Activated naive CD4-positive, alpha-beta T cell treated with anti-CD3 and anti-CD28 coated beads for 36 hours (primary cell): ENCODE results near the gene TALDO1. TPM values are rescaled to one million over a fixed set of nuclear protein-coding genes. Genes with fewer than 3 reads are reported as not detected.

ENCODE experiments used
- CTCF ChIA-PET: fragments of 350-600 bp; sonication (Branson Sonifier 250); formaldehyde crosslinking; loops from one replicate; lab custom pipeline; 2021; ENCODE audit warnings: antibody characterized with exemption; lab: Charles Lee
- DNase-seq: peaks from one replicate; pipeline ENCODE4 v3.0.0-alpha.2; 2020
- H3K27ac Mint-ChIP-seq: one replicate; pipeline ENCODE4 v1.8.0; 2021; ENCODE audit warnings: mild to moderate bottlenecking, mixed read lengths
- H3K27me3 Mint-ChIP-seq: one replicate; pipeline ENCODE4 v1.8.0; 2021; ENCODE audit warnings: low read depth, mixed read lengths
- H3K36me3 Mint-ChIP-seq: one replicate; pipeline ENCODE4 v1.8.0; 2021; ENCODE audit warnings: low read depth, mixed read lengths
- H3K4me1 Mint-ChIP-seq: one replicate; pipeline ENCODE4 v1.8.0; 2021; ENCODE audit warnings: low read depth, mixed read lengths
- H3K4me3 Mint-ChIP-seq: one replicate; pipeline ENCODE4 v1.8.0; 2021; ENCODE audit warnings: mild to moderate bottlenecking, moderate library complexity, mixed read lengths
- H3K9me3 Mint-ChIP-seq: one replicate; pipeline ENCODE4 v1.8.0; 2021; ENCODE audit warnings: mixed read lengths
- intact Hi-C: fragments of 100-400 bp; cut with micrococcal nuclease; formaldehyde crosslinking; loops from one replicate; pipeline ENCODE4 v1.15.1; 2023
- total RNA-seq, 2 experiments: library from RNA; stranded (reverse); gene quantifications; one replicate each; pipeline ENCODE4 v1.2.3, GENCODE V29; 2021

The TALDO1 gene
- total RNA-seq, 2 experiments from 2014 or later = 327 to 360 TPM

DNA sequence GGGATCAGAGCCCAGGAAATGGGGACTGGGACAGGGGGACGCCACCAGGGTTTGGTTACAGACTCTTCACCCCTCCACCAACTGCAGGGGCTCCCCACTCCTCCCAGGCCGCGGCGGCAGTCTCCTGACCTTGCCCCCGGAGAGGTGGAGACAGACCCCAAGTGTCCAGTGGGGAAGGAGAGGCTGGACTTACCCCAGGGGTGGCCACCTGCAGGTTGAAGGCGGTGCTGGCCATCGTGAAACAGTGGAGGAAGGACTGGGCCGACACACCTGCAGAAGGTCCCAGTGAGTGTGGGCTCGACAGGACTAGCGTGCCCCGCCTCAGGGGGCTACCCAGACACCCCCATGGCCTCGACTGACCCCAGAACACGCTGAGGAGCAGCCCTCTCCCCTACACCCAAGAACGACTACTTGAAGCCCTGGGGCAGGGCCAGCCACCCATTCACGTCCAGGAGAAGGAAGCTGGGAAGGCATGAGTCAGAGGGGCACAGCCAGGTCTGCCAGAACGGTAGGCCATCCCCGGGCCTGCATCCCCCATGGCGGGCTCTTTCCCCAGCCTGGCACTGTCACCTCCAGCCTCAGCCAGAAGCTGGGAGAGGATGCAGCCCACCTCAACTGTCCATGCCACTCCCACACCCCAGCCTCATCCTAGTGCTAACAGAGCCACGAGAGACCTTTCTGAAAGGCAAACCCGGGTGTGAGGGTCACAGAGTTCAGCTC is 27.8 kb downstream of the TALDO1 start:
- Mint-ChIP-seq H3K4me1 (peaks cover 24% of the 10 kb centered on the region), H3K27ac (no peak overlapping the region), H3K4me3 (peak overlapping the region; percentile 61), H3K9me3 (no peaks in the 10 kb centered on the region), H3K36me3 (peaks cover 9% of the 10 kb centered on the region), H3K27me3 (no peaks in the 10 kb centered on the region)
- intact Hi-C loops = no loop called here
- no peak for DNase-seq
- CTCF ChIA-PET = interaction anchor here (0.9 kb wide), 1 partner anchor 187 kb away, joined by 3 read pairs; no protein-coding TSS in a partner anchor

DNA sequence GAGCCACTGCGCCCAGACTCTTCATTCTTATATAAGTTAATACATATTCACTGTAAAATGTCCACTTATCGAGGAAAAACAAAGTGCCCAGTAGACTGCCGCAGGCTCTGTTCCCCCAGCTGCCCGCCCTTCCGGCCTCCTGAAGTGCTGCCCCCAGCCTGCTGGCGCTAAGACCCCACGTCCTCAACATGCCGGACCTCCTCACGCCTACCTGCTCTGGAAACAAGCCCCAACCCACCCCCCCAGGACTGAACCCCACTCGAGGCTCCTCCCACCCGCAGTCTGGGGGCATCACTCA is 28.9 kb downstream of the TALDO1 start:
- CTCF ChIA-PET = interaction anchor here (1.3 to 1.5 kb wide), 2 partner anchors 11 to 50 kb away, joined by 3 to 6 read pairs; no protein-coding TSS in a partner anchor
- H3K9me3 Mint-ChIP-seq = no peaks in the 10 kb centered on the region
- no peak for DNase-seq
- H3K27ac Mint-ChIP-seq = peak overlapping the region; percentile 74
- H3K4me1 Mint-ChIP-seq = peaks cover 30% of the 10 kb centered on the region
- peak overlapping the region; percentile 87 for H3K4me3 Mint-ChIP-seq
- intact Hi-C loops = loop anchor here (2.0 kb wide), 2 partner anchors 29 to 67 kb away; partner anchors contain the start of genes POLR2L, TALDO1 and TSPAN4
- peaks cover 9% of the 10 kb centered on the region for H3K36me3 Mint-ChIP-seq
- H3K27me3 Mint-ChIP-seq = no peaks in the 10 kb centered on the region

DNA sequence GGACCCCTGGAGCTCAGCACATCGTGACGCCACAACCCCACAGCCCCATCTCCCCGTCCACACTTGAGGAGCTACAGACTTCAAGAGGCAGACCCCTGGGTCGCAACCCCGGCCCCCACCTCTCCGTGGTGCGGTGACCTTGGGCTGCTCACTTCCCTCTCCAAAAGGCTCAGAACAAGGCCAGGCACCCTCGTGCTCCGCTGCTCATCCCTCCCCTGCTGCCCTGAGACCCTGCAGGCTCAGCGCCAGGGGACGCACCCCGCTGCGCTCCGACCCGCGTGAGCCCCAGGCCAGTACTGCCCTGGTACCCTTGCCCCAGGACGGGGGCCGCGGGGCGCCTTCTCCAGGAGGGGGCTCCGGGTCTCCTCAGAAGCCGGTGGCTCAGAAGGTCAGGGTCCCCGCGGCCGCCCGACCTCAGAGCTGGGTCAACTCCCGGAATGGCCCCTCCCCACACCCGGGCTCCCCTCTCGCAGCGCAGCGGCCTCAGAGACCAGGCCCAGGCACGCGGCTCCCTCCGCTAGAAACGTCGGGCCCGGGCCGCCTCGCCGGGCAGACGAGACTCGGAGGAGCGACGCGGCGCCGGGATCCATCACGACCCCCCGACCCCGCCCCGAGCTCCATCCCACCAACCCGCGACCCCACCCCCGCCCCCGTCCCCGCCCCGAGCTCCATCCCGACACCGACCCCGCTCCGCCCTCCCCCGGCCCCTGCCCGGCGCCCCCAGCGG is 29.5 kb downstream of the TALDO1 start:
- H3K27me3 Mint-ChIP-seq = no peaks in the 10 kb centered on the region
- intact Hi-C loops = loop anchor here (1.0 to 2.0 kb wide), 3 partner anchors 20 to 66 kb away; partner anchors contain the start of genes POLR2L, TALDO1 and TSPAN4
- no peaks in the 10 kb centered on the region for H3K9me3 Mint-ChIP-seq
- CTCF ChIA-PET = interaction anchor here (1.3 to 1.5 kb wide), 3 partner anchors 11 to 51 kb away, joined by 3 to 6 read pairs (median 3); no protein-coding TSS in a partner anchor
- H3K36me3 Mint-ChIP-seq = peaks cover 9% of the 10 kb centered on the region
- no peak for DNase-seq
- peaks cover 30% of the 10 kb centered on the region for H3K4me1 Mint-ChIP-seq
- peak overlapping the region; percentile 87 for H3K4me3 Mint-ChIP-seq
- H3K27ac Mint-ChIP-seq = peak overlapping the region; percentile 74

DNA sequence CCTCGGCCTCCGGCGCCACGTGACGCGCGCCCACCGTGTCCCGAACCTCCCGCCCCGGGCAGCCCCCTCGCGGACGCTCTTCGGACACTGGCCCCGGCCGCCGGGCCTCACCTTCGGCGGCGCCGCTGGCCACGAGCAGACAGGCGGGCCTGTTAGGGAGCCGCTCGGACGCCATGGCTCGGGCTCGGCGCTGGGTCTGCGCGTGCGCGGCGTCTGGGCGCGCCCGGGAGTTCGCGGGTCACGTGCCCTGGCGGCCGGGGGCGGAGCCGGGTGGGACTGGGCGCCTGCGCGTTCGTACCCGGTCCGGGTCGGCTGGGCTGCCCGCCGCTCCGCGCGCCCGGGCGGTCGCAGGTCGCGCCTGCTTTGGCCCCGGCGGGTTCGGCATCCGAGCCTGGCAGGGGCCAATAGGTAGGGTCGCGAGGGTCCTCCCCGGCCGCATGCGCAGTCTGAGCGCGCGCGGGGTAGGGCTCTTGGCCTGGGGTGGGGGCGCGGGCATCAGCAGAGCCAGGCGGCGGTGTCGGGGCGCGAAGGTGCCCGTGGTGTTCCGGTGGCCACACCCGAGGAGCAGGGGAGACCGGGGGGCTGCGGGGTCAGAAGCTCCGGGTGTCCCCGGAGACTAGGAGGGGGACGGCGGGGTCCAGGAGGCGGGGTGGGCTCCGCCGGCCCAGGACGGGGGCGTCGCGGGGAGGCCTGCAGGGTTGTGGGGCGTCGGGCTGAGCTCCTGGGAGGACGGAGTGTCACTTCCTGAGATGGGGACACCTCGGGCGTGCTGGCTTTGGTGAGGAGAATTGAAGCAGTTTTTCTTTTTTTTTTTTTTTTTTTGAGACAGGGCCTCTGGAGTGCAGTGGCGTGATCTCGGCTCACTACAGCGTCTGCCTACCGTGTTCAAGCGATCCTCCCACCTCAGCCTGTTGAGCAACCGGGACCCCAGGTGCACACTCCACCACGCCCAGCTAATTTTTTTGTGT is 30.3 kb downstream of the TALDO1 start, which contains the start of gene GATD1:
TSS of gene GATD1 (minus strand) at position 200 of the 968 bp plus-strand sequence. CDS start at position 175, 25 bp downstream.
- Mint-ChIP-seq H3K9me3 (no peaks in the 10 kb centered on the region), H3K4me3 (peak within 1 kb of the TSS; percentile 87), H3K36me3 (peaks cover 9% of the 10 kb centered on the region), H3K27ac (peak within 1 kb of the TSS; percentile 74), H3K27me3 (no peaks in the 10 kb centered on the region), H3K4me1 (peaks cover 30% of the 10 kb centered on the region)
- peak; percentile 93 for DNase-seq
- CTCF ChIA-PET = interaction anchor here (1.3 to 1.4 kb wide), 2 partner anchors 12 to 19 kb away, joined by 3 to 6 read pairs; no protein-coding TSS in a partner anchor
- intact Hi-C loops = loop anchor here (1.0 to 2.0 kb wide), 3 partner anchors 19 to 65 kb away; partner anchors contain the start of genes POLR2L, TALDO1 and TSPAN4

DNA sequence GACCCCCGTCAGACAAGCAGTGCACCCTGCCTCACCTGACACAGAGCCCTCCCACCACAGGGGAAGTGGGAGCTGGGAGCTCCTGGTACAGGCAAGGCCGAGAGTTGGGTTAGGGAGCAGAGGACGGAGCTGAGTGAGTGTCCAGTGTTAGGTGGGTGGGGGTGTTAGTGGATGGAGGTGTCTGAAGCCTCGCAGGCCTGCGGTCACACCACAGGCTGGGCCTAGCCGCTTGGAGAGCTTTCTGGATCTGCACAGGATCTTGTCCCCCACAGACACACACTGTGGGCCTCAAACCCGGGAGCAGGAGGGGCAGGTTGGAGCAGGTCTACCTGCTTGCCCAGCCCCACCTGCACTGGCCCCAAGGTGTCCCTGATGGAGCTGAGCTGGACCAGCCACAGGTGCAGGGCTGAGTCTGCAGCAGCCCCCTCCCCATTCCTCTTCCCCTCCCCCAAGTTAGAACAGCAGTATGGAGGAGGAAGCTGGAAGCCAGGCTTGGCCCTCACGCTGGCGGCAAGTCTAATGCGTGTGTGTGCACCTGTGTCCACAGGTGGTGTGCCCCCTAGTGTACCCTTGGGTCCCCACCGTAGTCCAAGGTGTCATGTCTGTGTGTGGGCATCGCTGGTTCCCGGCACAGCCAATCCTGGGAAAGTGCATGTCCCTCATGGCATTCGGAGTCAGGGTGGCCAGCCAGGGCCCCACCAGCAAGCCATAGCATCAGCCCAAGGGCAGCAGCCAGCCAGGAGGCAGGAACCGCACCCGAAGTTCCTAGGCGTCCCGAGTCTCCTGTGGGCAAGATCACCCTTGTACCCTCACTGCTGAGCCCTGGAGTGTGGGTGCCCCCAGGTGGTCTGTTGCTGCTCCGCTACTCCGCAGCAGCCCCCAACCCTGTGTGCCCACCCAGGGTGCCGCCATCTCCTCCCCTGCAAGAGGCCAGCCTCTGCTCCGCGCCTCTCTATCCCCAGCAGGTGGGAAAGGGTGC is 32.0 kb downstream of the TALDO1 start:
- no peak overlapping the region for H3K27ac Mint-ChIP-seq
- H3K36me3 Mint-ChIP-seq = peaks cover 9% of the 10 kb centered on the region
- no peak for DNase-seq
- H3K4me3 Mint-ChIP-seq = peak overlapping the region; percentile 27
- peaks cover 29% of the 10 kb centered on the region for H3K4me1 Mint-ChIP-seq
- CTCF ChIA-PET = no interaction called here
- no peaks in the 10 kb centered on the region for H3K27me3 Mint-ChIP-seq
- intact Hi-C loops = no loop called here
- H3K9me3 Mint-ChIP-seq = no peaks in the 10 kb centered on the region

DNA sequence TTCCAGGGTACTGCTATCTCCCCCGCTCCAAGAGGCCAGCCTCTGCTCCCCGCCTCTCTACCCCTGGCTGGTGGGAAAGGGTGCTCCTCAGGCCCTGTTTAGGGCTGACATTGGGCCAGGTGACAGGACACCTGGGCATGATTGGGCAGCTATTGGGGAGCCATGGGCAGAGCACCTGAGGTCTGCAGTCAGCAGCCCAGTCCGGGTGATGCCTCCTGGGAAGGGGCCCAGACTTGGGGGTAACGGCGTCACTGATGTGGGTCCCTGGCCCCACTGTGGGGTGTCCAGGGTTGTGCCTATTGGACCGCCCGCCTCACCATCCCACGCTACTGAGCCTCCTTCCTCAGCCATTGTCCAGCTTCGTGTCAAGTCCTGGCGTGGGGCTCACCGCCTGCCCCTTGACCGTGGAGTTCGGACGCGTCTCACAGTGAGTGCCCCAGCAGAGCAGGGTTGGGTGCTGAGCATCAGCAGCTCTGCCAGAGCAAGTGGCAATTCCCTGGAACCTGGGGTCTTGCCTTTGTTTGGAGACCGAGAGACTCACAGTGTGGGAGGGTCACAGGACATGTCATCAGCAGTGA is 32.8 kb downstream of the TALDO1 start:
- no peaks in the 10 kb centered on the region for H3K27me3 Mint-ChIP-seq

DNA sequence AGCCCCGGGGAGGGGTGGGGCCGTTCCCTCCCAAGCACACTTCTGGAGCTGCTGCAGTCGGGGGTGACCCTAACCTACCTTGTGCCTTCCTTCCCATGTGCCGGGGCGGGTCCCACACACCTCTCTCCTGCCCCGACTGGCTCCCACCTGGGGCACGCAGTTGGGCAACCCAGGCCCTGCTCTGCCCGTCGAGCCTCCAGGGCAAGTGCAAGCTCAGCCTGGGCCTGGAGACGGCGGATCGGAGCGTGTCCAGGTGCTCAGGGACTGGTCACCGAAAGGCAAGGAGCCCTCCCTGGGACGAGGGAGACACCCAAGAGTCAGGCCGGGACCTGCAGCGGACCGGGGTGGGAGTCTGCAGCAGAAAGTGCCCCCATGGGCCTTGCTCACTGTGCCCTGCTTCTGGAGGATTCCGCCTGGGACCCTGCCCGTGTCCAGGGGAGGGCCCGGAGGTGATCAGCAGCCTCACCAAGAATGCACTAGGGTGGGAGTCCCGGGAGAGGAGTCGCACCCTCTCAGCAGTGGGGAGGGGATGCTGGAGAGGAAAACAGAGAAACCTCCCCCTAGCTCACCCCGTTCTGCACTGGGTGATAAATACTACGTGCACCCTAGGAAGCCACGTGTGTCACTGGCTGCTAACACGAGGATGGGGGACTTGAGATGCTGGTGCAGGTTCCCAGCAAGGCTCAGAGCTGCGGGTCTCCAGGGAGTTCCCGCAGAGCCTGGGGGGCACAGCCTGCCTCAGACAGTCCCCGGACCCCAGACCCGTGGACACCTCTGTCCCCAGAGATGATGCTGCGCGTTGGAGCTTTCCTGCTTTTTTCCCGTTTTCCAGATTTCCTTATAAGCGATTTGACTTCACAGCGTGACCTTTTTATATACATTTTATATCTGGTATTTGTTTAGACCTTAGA is 35.3 kb downstream of the TALDO1 start:
- intact Hi-C loops = no loop called here
- CTCF ChIA-PET = no interaction called here
- Mint-ChIP-seq H3K4me3 (no peak overlapping the region), H3K4me1 (peaks cover 12% of the 10 kb centered on the region), H3K27ac (no peak overlapping the region), H3K27me3 (no peaks in the 10 kb centered on the region), H3K9me3 (no peaks in the 10 kb centered on the region), H3K36me3 (peaks cover 6% of the 10 kb centered on the region)
- DNase-seq = no peak

More for the DNA sequence above, 32.8 kb downstream of the TALDO1 start:
- peak overlapping the region; percentile 8 for H3K4me3 Mint-ChIP-seq
- DNase-seq = no peak
- no peak overlapping the region for H3K27ac Mint-ChIP-seq
- H3K9me3 Mint-ChIP-seq = no peaks in the 10 kb centered on the region
- H3K36me3 Mint-ChIP-seq = peaks cover 9% of the 10 kb centered on the region
- intact Hi-C loops = no loop called here
- peaks cover 25% of the 10 kb centered on the region for H3K4me1 Mint-ChIP-seq
- CTCF ChIA-PET = no interaction called here

DNA sequence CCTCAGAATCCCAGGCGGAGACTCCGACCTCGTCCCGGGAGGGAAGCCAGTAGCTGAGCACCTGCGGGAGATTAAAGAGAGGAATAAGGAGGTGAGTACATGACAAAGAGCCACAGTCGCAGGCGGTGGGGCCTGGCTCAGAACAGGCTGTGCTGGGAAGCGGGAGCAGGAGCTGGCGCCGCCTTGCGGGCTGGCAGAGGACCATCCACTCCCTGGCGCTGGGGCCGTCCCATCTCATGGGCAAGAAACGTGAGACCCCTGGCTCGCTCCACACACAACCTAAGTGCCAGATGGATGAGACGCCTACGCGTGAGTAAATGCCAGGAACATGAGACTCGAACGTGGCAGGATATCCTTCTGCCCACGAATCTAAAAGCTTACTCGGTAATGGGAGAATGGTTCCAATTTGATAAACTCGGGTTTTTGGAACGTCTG is 36.3 kb downstream of the TALDO1 start:
- Mint-ChIP-seq H3K27me3 (no peaks in the 10 kb centered on the region), H3K9me3 (no peaks in the 10 kb centered on the region), H3K27ac (no peak overlapping the region), H3K36me3 (peaks cover 6% of the 10 kb centered on the region), H3K4me3 (no peak overlapping the region), H3K4me1 (peaks cover 12% of the 10 kb centered on the region)
- CTCF ChIA-PET = no interaction called here
- intact Hi-C loops = no loop called here
- no peak for DNase-seq

DNA sequence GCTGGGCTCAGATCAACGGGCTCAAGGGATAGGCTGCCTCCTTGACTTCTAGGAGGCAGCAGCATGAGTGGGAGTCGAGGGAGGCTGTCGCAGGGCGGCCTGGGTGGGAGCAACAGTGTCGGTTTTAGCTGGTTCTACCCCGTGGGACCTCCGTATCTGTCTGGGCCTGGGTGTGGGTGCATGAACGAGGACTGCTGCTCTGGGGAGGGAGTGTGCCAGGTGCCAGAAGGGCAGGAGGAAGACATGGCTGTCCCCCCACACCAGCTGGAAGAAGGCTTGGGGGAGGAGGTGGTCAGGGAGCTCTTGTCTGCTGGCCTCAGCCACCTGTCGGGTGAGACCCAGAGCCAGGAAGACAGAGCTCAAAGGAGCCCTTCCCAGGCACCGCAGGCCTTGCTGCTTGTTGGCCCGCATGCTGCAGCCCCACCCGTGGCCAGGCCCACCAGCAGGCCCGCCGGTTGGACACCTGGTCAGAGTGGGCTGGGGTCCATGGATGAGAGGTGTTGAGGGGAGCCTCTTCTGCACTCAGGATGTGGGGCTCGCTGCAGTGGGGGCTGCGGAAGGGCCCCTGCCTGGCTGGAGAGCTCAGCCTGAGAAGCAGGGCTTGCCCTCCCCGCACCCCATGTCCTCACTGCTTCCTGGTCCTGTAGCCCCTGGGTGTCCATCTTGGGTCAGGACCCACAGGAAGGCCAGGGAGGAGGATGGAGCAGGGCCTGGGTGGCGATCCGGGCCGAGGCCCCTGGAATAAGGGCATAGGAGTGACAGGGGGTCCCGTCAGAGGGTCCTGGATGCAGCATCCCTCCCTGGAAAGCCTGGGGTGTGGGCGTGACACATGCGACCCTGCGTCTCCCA is 39.2 kb downstream of the TALDO1 start:
- CTCF ChIA-PET = no interaction called here
- Mint-ChIP-seq H3K9me3 (no peaks in the 10 kb centered on the region), H3K27me3 (peaks cover 3% of the 10 kb centered on the region), H3K4me1 (no peaks in the 10 kb centered on the region), H3K4me3 (no peak overlapping the region), H3K27ac (no peak overlapping the region), H3K36me3 (peaks cover 5% of the 10 kb centered on the region)
- no peak for DNase-seq
- intact Hi-C loops = no loop called here
